GM23338 (cell line): Measurements from ENCODE around the gene HSP90AB1. TPM values are rescaled to one million over a fixed set of nuclear protein-coding genes. Genes with fewer than 3 reads are reported as not detected.

Source experiments
- ATAC-seq: fragments of 200-7000 bp; cut with Tn5 transposase; 3 replicates; pipeline ENCODE4 v1.9.1; 2020
- DNase-seq: peaks from one replicate; pipeline ENCODE4 v3.0.0-alpha.2; 2015; ENCODE audit warnings: low spot score
- H2AFZ ChIP-seq: fragments of 200-600 bp; sonication (generic); 2 replicates; pipeline ENCODE4 v1.8.0; 2016; ENCODE audit warnings: antibody characterized with exemption, mild to moderate bottlenecking, moderate library complexity
- H3F3A ChIP-seq: fragments of 200-600 bp; sonication (generic); replicated peaks from 2 replicates; pipeline ENCODE4 v1.8.0; 2017; ENCODE audit warnings: antibody characterized with exemption, mixed run types, low read depth
- H3K27ac ChIP-seq: fragments of 200-600 bp; sonication (generic); 2 replicates; pipeline ENCODE4 v1.6.1; 2016; ENCODE audit warnings: low read depth
- H3K27me3 ChIP-seq: fragments of 200-600 bp; sonication (generic); 2 replicates; pipeline ENCODE4 v1.8.0; 2016; ENCODE audit warnings: mild to moderate bottlenecking, mixed run types, moderate library complexity; ENCODE audit not compliant: insufficient read depth
- H3K36me3 ChIP-seq: fragments of 200-600 bp; sonication (generic); 2 replicates; pipeline ENCODE4 v1.8.0; 2016; ENCODE audit warnings: mild to moderate bottlenecking; ENCODE audit not compliant: insufficient read depth
- H3K4me1 ChIP-seq: fragments of 200-600 bp; sonication (generic); 2 replicates; pipeline ENCODE4 v1.8.0; 2016; ENCODE audit warnings: mild to moderate bottlenecking, moderate library complexity; ENCODE audit not compliant: insufficient read depth
- H3K4me2 ChIP-seq: fragments of 200-600 bp; sonication (generic); 2 replicates; pipeline ENCODE4 v1.7.1; 2017; ENCODE audit warnings: mixed run types
- H3K4me3 ChIP-seq: fragments of 200-600 bp; sonication (generic); 2 replicates; pipeline ENCODE4 v1.6.1; 2016; ENCODE audit warnings: mixed run types
- H3K79me2 ChIP-seq: fragments of 200-600 bp; sonication (generic); replicated peaks from 2 replicates; pipeline ENCODE4 v1.8.0; 2017; ENCODE audit warnings: mild to moderate bottlenecking; ENCODE audit not compliant: insufficient read depth
- H3K9me2 ChIP-seq: fragments of 200-600 bp; sonication (generic); 2 replicates; pipeline ENCODE4 v1.8.0; 2017; ENCODE audit not compliant: insufficient read depth
- H4K20me1 ChIP-seq: fragments of 200-600 bp; sonication (generic); replicated peaks from 2 replicates; pipeline ENCODE4 v1.8.0; 2017; ENCODE audit warnings: mild to moderate bottlenecking; ENCODE audit not compliant: insufficient read depth
- H3K27ac Mint-ChIP-seq: 2 replicates; pipeline ENCODE4 v1.8.0; 2020; ENCODE audit warnings: inconsistent platforms, mild to moderate bottlenecking, moderate library complexity, mixed read lengths
- H3K27me3 Mint-ChIP-seq: 3 replicates; pipeline ENCODE4 v1.8.0; 2022; ENCODE audit warnings: low read depth, mild to moderate bottlenecking, moderate library complexity, mixed read lengths, inconsistent platforms; ENCODE audit not compliant: insufficient read depth, poor library complexity
- H3K36me3 Mint-ChIP-seq: 3 replicates; pipeline ENCODE4 v1.8.0; 2021; ENCODE audit warnings: low read depth, mild to moderate bottlenecking, inconsistent platforms, moderate library complexity, mixed read lengths
- H3K4me1 Mint-ChIP-seq: 3 replicates; pipeline ENCODE4 v1.8.0; 2020; ENCODE audit warnings: mild to moderate bottlenecking, inconsistent platforms, mixed read lengths
- H3K4me3 Mint-ChIP-seq: 3 replicates; pipeline ENCODE4 v1.8.0; 2021; ENCODE audit warnings: moderate library complexity, mild to moderate bottlenecking, inconsistent platforms, mixed read lengths
- H3K9me3 Mint-ChIP-seq: 3 replicates; pipeline ENCODE4 v1.8.0; 2020; ENCODE audit warnings: moderate library complexity, mild to moderate bottlenecking, inconsistent platforms, mixed read lengths
- CREB1 ChIP-seq: fragments of 250-450 bp; sonication (Bioruptor Pico); IDR thresholded peaks from 2 replicates; pipeline ENCODE4 v1.5.0; 2020; ENCODE audit warnings: low read depth, mild to moderate bottlenecking, moderate library complexity
- EZH2 ChIP-seq: fragments of 200-600 bp; sonication (generic); IDR thresholded peaks from one replicate; pipeline ENCODE4 v1.8.0; 2017; ENCODE audit warnings: antibody characterized with exemption, mild to moderate bottlenecking, low read depth; ENCODE audit not compliant: unreplicated experiment
- EZH2phosphoT487 ChIP-seq: fragments of 200-600 bp; sonication (generic); IDR thresholded peaks from one replicate; pipeline ENCODE4 v1.8.1; 2018; ENCODE audit warnings: antibody characterized with exemption; ENCODE audit not compliant: unreplicated experiment
- JUNB ChIP-seq: IDR thresholded peaks from one replicate; pipeline ENCODE4 v1.6.1; 2016; ENCODE audit warnings: antibody characterized with exemption; ENCODE audit not compliant: unreplicated experiment
- NANOG ChIP-seq: IDR thresholded peaks from 2 replicates; pipeline ENCODE4 v1.6.1; 2016; ENCODE audit warnings: antibody characterized with exemption, borderline replicate concordance
- POLR2AphosphoS5 ChIP-seq: IDR thresholded peaks from 2 replicates; pipeline ENCODE4 v1.6.1; 2016; ENCODE audit warnings: antibody characterized with exemption, low read depth
- STAT1 ChIP-seq: IDR thresholded peaks from one replicate; pipeline ENCODE4 v1.6.1; 2016; ENCODE audit warnings: antibody characterized with exemption; ENCODE audit not compliant: unreplicated experiment
- ZNF114 ChIP-seq: fragments of 250-450 bp; sonication (Bioruptor Pico); IDR thresholded peaks from 2 replicates; pipeline ENCODE4 v1.5.0; 2020; ENCODE audit warnings: mild to moderate bottlenecking, moderate library complexity
- ZNF331 ChIP-seq: fragments of 250-450 bp; sonication (Bioruptor Pico); IDR thresholded peaks from 2 replicates; pipeline ENCODE4 v1.5.0; 2020; ENCODE audit warnings: low read depth, mild to moderate bottlenecking, moderate library complexity
- polyA plus RNA-seq: library from polyadenylated mRNA; unstranded; fragments of >200 nt; fragmentation: Nextera tagmentation; extraction: Ambion mirVana; gene quantifications from 2 replicates; pipeline ENCODE4 v1.2.1, GENCODE V29; 2016
- total RNA-seq: library from RNA; depleted of rRNA; stranded (reverse); fragments of >200 nt; shearing (Covaris generic); gene quantifications from 2 replicates; pipeline ENCODE4 v1.2.3, GENCODE V29; 2014
- TF ChIP-seq, protein P1 (sequence below): fragments of 250-450 bp; sonication (Bioruptor Pico); IDR thresholded peaks from 2 replicates; pipeline ENCODE4 v1.5.0; 2020; ENCODE audit warnings: mild to moderate bottlenecking, moderate library complexity
- TF ChIP-seq, protein P2 (sequence below): IDR thresholded peaks from 2 replicates; pipeline ENCODE4 v1.6.1; 2016; ENCODE audit warnings: antibody characterized with exemption
- TF ChIP-seq, protein P3 (sequence below), 2 experiments: fragments of 200-600 bp in 1 of 2; sonication (generic) in 1 of 2; conservative IDR thresholded peaks; 2 replicates each; pipeline versions ENCODE4 v1.5.1 to v1.6.1; 2016 to 2017; ENCODE audit warnings: antibody characterized with exemption in 2 of 2, low read depth in 2 of 2, mild to moderate bottlenecking in 2 of 2, moderate library complexity in 1 of 2
- TF ChIP-seq, protein P4 (sequence below): IDR thresholded peaks from one replicate; pipeline ENCODE4 v1.6.1; 2018; ENCODE audit warnings: antibody characterized with exemption; ENCODE audit not compliant: unreplicated experiment

The HSP90AB1 gene
- total and polyA plus RNA-seq, 2 experiments from 2014 or later = 1,425 to 2,361 TPM

DNA sequence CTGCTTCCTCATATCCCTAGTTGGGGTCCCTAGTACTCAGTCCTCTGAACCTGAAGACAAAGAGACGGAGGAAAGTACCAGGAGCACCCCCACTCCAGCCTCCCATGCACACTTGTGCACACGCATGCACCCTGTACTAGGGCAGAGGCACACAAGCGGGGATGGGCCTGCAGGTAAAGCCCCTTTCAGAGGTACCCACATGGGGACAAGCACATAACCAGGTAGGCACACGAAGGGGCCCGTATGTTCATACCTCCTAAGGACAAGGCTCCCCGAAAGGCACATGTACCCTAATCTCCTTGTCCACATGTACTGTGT, 24.5 kb downstream of the HSP90AB1 start:
- H3K36me3 ChIP-seq = no peaks in the 10 kb centered on the region
- no peaks in the 10 kb centered on the region for H3K79me2 ChIP-seq
- ATAC-seq = no peak
- peaks cover 41% of the 10 kb centered on the region for H3K4me1 Mint-ChIP-seq
- H3K27me3 ChIP-seq = peaks cover 32% of the 10 kb centered on the region
- 0 out of 2 replicates have a peak, but pooled peaks cover 20% of the 10 kb centered on the region for H3F3A ChIP-seq
- no peaks in the 10 kb centered on the region for H3K9me3 Mint-ChIP-seq
- TF ChIP-seq CREB1 (CRISPR knock-in tag) (no peak), ZNF331 (no peak), POLR2AphosphoS5 (no peak), ZNF114 (CRISPR knock-in tag) (no peak), JUNB (no peak), STAT1 (no peak), NANOG (no peak), EZH2 (no peak), EZH2phosphoT487 (no peak)
- TF ChIP-seq, protein P1, sequence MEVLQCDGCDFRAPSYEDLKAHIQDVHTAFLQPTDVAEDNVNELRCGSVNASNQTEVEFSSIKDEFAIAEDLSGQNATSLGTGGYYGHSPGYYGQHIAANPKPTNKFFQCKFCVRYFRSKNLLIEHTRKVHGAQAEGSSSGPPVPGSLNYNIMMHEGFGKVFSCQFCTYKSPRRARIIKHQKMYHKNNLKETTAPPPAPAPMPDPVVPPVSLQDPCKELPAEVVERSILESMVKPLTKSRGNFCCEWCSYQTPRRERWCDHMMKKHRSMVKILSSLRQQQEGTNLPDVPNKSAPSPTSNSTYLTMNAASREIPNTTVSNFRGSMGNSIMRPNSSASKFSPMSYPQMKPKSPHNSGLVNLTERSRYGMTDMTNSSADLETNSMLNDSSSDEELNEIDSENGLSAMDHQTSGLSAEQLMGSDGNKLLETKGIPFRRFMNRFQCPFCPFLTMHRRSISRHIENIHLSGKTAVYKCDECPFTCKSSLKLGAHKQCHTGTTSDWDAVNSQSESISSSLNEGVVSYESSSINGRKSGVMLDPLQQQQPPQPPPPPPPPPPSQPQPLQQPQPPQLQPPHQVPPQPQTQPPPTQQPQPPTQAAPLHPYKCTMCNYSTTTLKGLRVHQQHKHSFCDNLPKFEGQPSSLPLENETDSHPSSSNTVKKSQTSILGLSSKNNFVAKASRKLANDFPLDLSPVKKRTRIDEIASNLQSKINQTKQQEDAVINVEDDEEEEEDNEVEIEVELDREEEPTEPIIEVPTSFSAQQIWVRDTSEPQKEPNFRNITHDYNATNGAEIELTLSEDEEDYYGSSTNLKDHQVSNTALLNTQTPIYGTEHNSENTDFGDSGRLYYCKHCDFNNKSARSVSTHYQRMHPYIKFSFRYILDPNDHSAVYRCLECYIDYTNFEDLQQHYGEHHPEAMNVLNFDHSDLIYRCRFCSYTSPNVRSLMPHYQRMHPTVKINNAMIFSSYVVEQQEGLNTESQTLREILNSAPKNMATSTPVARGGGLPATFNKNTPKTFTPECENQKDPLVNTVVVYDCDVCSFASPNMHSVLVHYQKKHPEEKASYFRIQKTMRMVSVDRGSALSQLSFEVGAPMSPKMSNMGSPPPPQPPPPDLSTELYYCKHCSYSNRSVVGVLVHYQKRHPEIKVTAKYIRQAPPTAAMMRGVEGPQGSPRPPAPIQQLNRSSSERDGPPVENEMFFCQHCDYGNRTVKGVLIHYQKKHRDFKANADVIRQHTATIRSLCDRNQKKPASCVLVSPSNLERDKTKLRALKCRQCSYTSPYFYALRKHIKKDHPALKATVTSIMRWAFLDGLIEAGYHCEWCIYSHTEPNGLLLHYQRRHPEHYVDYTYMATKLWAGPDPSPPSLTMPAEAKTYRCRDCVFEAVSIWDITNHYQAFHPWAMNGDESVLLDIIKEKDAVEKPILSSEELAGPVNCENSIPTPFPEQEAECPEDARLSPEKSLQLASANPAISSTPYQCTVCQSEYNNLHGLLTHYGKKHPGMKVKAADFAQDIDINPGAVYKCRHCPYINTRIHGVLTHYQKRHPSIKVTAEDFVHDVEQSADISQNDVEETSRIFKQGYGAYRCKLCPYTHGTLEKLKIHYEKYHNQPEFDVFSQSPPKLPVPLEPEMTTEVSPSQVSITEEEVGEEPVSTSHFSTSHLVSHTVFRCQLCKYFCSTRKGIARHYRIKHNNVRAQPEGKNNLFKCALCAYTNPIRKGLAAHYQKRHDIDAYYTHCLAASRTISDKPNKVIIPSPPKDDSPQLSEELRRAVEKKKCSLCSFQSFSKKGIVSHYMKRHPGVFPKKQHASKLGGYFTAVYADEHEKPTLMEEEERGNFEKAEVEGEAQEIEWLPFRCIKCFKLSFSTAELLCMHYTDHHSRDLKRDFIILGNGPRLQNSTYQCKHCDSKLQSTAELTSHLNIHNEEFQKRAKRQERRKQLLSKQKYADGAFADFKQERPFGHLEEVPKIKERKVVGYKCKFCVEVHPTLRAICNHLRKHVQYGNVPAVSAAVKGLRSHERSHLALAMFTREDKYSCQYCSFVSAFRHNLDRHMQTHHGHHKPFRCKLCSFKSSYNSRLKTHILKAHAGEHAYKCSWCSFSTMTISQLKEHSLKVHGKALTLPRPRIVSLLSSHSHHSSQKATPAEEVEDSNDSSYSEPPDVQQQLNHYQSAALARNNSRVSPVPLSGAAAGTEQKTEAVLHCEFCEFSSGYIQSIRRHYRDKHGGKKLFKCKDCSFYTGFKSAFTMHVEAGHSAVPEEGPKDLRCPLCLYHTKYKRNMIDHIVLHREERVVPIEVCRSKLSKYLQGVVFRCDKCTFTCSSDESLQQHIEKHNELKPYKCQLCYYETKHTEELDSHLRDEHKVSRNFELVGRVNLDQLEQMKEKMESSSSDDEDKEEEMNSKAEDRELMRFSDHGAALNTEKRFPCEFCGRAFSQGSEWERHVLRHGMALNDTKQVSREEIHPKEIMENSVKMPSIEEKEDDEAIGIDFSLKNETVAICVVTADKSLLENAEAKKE (CRISPR knock-in tag) = no peak
- TF ChIP-seq, protein P2, sequence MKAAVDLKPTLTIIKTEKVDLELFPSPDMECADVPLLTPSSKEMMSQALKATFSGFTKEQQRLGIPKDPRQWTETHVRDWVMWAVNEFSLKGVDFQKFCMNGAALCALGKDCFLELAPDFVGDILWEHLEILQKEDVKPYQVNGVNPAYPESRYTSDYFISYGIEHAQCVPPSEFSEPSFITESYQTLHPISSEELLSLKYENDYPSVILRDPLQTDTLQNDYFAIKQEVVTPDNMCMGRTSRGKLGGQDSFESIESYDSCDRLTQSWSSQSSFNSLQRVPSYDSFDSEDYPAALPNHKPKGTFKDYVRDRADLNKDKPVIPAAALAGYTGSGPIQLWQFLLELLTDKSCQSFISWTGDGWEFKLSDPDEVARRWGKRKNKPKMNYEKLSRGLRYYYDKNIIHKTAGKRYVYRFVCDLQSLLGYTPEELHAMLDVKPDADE = no peak
- TF ChIP-seq, protein P3, sequence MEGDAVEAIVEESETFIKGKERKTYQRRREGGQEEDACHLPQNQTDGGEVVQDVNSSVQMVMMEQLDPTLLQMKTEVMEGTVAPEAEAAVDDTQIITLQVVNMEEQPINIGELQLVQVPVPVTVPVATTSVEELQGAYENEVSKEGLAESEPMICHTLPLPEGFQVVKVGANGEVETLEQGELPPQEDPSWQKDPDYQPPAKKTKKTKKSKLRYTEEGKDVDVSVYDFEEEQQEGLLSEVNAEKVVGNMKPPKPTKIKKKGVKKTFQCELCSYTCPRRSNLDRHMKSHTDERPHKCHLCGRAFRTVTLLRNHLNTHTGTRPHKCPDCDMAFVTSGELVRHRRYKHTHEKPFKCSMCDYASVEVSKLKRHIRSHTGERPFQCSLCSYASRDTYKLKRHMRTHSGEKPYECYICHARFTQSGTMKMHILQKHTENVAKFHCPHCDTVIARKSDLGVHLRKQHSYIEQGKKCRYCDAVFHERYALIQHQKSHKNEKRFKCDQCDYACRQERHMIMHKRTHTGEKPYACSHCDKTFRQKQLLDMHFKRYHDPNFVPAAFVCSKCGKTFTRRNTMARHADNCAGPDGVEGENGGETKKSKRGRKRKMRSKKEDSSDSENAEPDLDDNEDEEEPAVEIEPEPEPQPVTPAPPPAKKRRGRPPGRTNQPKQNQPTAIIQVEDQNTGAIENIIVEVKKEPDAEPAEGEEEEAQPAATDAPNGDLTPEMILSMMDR (conservative IDR thresholded peaks at IDR 0.05; ENCODE audit: low read depth in 2 of 2) = no peak
- TF ChIP-seq, protein P4, sequence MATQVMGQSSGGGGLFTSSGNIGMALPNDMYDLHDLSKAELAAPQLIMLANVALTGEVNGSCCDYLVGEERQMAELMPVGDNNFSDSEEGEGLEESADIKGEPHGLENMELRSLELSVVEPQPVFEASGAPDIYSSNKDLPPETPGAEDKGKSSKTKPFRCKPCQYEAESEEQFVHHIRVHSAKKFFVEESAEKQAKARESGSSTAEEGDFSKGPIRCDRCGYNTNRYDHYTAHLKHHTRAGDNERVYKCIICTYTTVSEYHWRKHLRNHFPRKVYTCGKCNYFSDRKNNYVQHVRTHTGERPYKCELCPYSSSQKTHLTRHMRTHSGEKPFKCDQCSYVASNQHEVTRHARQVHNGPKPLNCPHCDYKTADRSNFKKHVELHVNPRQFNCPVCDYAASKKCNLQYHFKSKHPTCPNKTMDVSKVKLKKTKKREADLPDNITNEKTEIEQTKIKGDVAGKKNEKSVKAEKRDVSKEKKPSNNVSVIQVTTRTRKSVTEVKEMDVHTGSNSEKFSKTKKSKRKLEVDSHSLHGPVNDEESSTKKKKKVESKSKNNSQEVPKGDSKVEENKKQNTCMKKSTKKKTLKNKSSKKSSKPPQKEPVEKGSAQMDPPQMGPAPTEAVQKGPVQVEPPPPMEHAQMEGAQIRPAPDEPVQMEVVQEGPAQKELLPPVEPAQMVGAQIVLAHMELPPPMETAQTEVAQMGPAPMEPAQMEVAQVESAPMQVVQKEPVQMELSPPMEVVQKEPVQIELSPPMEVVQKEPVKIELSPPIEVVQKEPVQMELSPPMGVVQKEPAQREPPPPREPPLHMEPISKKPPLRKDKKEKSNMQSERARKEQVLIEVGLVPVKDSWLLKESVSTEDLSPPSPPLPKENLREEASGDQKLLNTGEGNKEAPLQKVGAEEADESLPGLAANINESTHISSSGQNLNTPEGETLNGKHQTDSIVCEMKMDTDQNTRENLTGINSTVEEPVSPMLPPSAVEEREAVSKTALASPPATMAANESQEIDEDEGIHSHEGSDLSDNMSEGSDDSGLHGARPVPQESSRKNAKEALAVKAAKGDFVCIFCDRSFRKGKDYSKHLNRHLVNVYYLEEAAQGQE = no peak
- no peak for DNase-seq
- no peak overlapping the region for H3K27ac ChIP-seq
- H3K4me1 ChIP-seq = peaks cover 14% of the 10 kb centered on the region
- H3K27ac Mint-ChIP-seq = no peak overlapping the region
- H3K9me2 ChIP-seq = no peaks in the 10 kb centered on the region
- H4K20me1 ChIP-seq = no peaks in the 10 kb centered on the region
- H3K27me3 Mint-ChIP-seq = peaks cover 38% of the 10 kb centered on the region
- H3K4me3 ChIP-seq = peak overlapping the region; percentile 52
- 0 out of 2 replicates have a peak overlapping the region, but pooled peaks have one; percentile 18 for H2AFZ ChIP-seq
- H3K36me3 Mint-ChIP-seq = peaks cover 6% of the 10 kb centered on the region; the same call in 2 of the 3 replicates
- H3K4me2 ChIP-seq = peak overlapping the region; percentile 78
- H3K4me3 Mint-ChIP-seq = peak overlapping the region; percentile 83
